Keratinocyte (primary cell): ENCODE results near the gene TUSC2. TPM values are rescaled to one million over a fixed set of nuclear protein-coding genes. Genes with fewer than 3 reads are reported as not detected.

Experiments used
- DNase-seq: peaks from one replicate; pipeline ENCODE4 v3.0.0-alpha.2; 2011; ENCODE audit warnings: low read depth, missing footprints, low spot score
- FAIRE-seq: peaks from 2 replicates; lab custom pipeline; 2011; peaks lifted over from hg19 to GRCh38; lab: Jason Lieb, UNC
- H2AFZ ChIP-seq: 2 replicates; pipeline ENCODE4 v1.6.0; 2012; ENCODE audit warnings: low read length, control low read depth, inconsistent platforms; ENCODE audit not compliant: control insufficient read depth
- H3K27ac ChIP-seq: 2 replicates; pipeline ENCODE4 v1.5.1; 2011; ENCODE audit warnings: low read length; ENCODE audit not compliant: control insufficient read depth, insufficient read depth
- H3K27me3 ChIP-seq: 3 replicates; pipeline ENCODE4 v1.6.0; 2011; ENCODE audit warnings: low read length; ENCODE audit not compliant: control insufficient read depth, insufficient read depth; ENCODE audit errors: extremely low read depth
- H3K36me3 ChIP-seq, 2 experiments: 2 replicates in 1 of 2; 3 replicates in 1 of 2; pipeline ENCODE4 v1.5.1; 2011; ENCODE audit warnings: low read length in 2 of 2, mild to moderate bottlenecking in 1 of 2; ENCODE audit not compliant: control insufficient read depth in 2 of 2, insufficient read depth in 2 of 2; ENCODE audit errors: extremely low read depth in 1 of 2
- H3K4me1 ChIP-seq: 3 replicates; pipeline ENCODE4 v1.5.1; 2011; ENCODE audit warnings: low read length; ENCODE audit not compliant: control insufficient read depth, insufficient read depth; ENCODE audit errors: extremely low read depth
- H3K4me2 ChIP-seq: 3 replicates; pipeline ENCODE4 v1.6.0; 2011; ENCODE audit warnings: low read depth, low read length; ENCODE audit not compliant: control insufficient read depth, insufficient read depth; ENCODE audit errors: extremely low read depth
- H3K4me3 ChIP-seq, 3 experiments: fragments of 200-600 bp in 1 of 3; sonication (generic) in 1 of 3; 2 replicates in 2 of 3; 3 replicates in 1 of 3; pipeline ENCODE4 v1.5.1; 2011 to 2016; ENCODE audit warnings: low read length in 3 of 3, mild to moderate bottlenecking in 3 of 3, control low read depth in 2 of 3, inconsistent platforms in 1 of 3, low read depth in 1 of 3, mixed read lengths in 1 of 3, mixed run types in 1 of 3, moderate library complexity in 1 of 3; ENCODE audit not compliant: control insufficient read depth in 2 of 3, insufficient read depth in 2 of 3; ENCODE audit errors: extremely low read depth in 1 of 3
- H3K79me2 ChIP-seq: 2 replicates; pipeline ENCODE4 v1.6.0; 2012; ENCODE audit warnings: low read length; ENCODE audit not compliant: control insufficient read depth, insufficient read depth
- H3K9ac ChIP-seq: 3 replicates; pipeline ENCODE4 v1.6.0; 2011; ENCODE audit warnings: low read length; ENCODE audit not compliant: control insufficient read depth, insufficient read depth; ENCODE audit errors: extremely low read depth
- H3K9me1 ChIP-seq: 3 replicates; pipeline ENCODE4 v1.6.0; 2011; ENCODE audit warnings: low read length; ENCODE audit not compliant: control insufficient read depth, insufficient read depth; ENCODE audit errors: extremely low read depth
- H3K9me3 ChIP-seq: 2 replicates; pipeline ENCODE4 v1.5.1; 2012; ENCODE audit warnings: low read depth, low read length; ENCODE audit not compliant: control insufficient read depth
- H4K20me1 ChIP-seq: 3 replicates; pipeline ENCODE4 v1.6.0; 2011; ENCODE audit warnings: low read length; ENCODE audit not compliant: control insufficient read depth, insufficient read depth; ENCODE audit errors: extremely low read depth
- CTCF ChIP-seq, 3 experiments: IDR thresholded peaks in 1 of 3; conservative IDR thresholded peaks in 1 of 3; optimal IDR thresholded peaks in 1 of 3; 2 replicates in 2 of 3; 3 replicates in 1 of 3; pipeline versions ENCODE3 to v1.5.1; 2011; ENCODE audit warnings: low read length in 3 of 3, mild to moderate bottlenecking in 3 of 3, moderate library complexity in 2 of 3, control low read depth in 1 of 3, inconsistent platforms in 1 of 3; ENCODE audit not compliant: insufficient read depth in 2 of 3; ENCODE audit errors: extremely low read depth in 1 of 3
- EZH2 ChIP-seq: IDR thresholded peaks from one replicate; pipeline ENCODE4 v1.6.1; 2012; ENCODE audit warnings: inconsistent platforms, mild to moderate bottlenecking, low read length, moderate library complexity
- dilution Hi-C: fragments of 300-500 bp; cut with MboI; formaldehyde crosslinking; loops from one replicate; pipeline ENCODE4 v1.7.0; 2020; ENCODE audit warnings: low sequenced_read_pairs; ENCODE audit not compliant: extremely low pct_ligation_motif_present
- polyA plus RNA-seq, 5 experiments: library from polyadenylated mRNA; depleted of rRNA in 3 of 5; stranded (reverse) in 3 of 5; stranded (forward) in 1 of 5; unstranded in 1 of 5; fragments of >200 nt; gene quantifications; 1 replicate in 1 of 5; 2 replicates in 3 of 5; 3 replicates in 1 of 5; pipeline versions ENCODE4 v1.2.1 to v1.2.3, GENCODE V29; 2011 to 2012; ENCODE audit warnings: missing spikeins in 2 of 5, low read depth in 1 of 5, low replicate concordance in 1 of 5

TUSC2 gene
- polyA plus RNA-seq, 1 donor (not counting 4 experiments of a cell fraction or from before 2014, with no cell fraction given), result 30.5 TPM

- dilution Hi-C loops, result no loop called here
- no peaks in the 10 kb centered on the region for H3K9me1 ChIP-seq
- H3K79me2 ChIP-seq, result no peaks in the 10 kb centered on the region
- no peaks in the 10 kb centered on the region for H3K36me3 ChIP-seq
- no peaks in the 10 kb centered on the region for H3K9me3 ChIP-seq
- H2AFZ ChIP-seq, result no peak overlapping the region
- H3K4me2 ChIP-seq, result no peak overlapping the region
- no peak overlapping the region for H3K27ac ChIP-seq
- peaks cover under 1% of the 10 kb centered on the region for H3K4me1 ChIP-seq
- no peak overlapping the region for H3K4me3 ChIP-seq
- TF ChIP-seq CTCF (optimal IDR thresholded peaks at IDR 0.05 in 1 of 3, IDR thresholded peaks at IDR 0.05 in 1 of 3, conservative IDR thresholded peaks at IDR 0.05 in 1 of 3; ENCODE audit: extremely low read depth in 1 of 3, insufficient read depth in 2 of 3, low read length in 3 of 3) (no peak), EZH2 (no peak)
- H3K9ac ChIP-seq, result no peak overlapping the region
- peaks cover 36% of the 10 kb centered on the region for H3K27me3 ChIP-seq
- FAIRE-seq (no peak), DNase-seq (no peak)
- no peaks in the 10 kb centered on the region for H4K20me1 ChIP-seq
Measured at GRCh38 chr3:50278123-50278879, 49.7 kb downstream of the TUSC2 start.

- Histone ChIP-seq H2AFZ (no peak overlapping the region), H3K4me2 (no peak overlapping the region), H3K27ac (no peak overlapping the region), H3K4me3 (no peak overlapping the region), H3K27me3 (peaks cover 40% of the 10 kb centered on the region), H3K9me1 (no peaks in the 10 kb centered on the region), H3K9ac (no peak overlapping the region), H4K20me1 (no peaks in the 10 kb centered on the region), H3K4me1 (peaks cover 3% of the 10 kb centered on the region), H3K9me3 (no peaks in the 10 kb centered on the region), H3K79me2 (no peaks in the 10 kb centered on the region), H3K36me3 (no peaks in the 10 kb centered on the region)
- FAIRE-seq (no peak), DNase-seq (no peak)
- TF ChIP-seq CTCF (optimal IDR thresholded peaks at IDR 0.05 in 1 of 3, IDR thresholded peaks at IDR 0.05 in 1 of 3, conservative IDR thresholded peaks at IDR 0.05 in 1 of 3; ENCODE audit: extremely low read depth in 1 of 3, insufficient read depth in 2 of 3, low read length in 3 of 3) (no peak), EZH2 (no peak)
- dilution Hi-C loops, result no loop called here
Measured at GRCh38 chr3:50276762-50277101, 51.3 kb downstream of the TUSC2 start.
